AG04450 (cell line): ENCODE data around the gene EML1. TPM values are rescaled to one million over a fixed set of nuclear protein-coding genes. Genes with fewer than 3 reads are reported as not detected.
"Not testable (repeated sequence)": the region's sequence is repeated elsewhere in the genome, so short reads cannot be mapped to it uniquely, and the experiment has no call there.

Experiments
- CTCF ChIA-PET: fragments of 300-600, 350-600 bp; formaldehyde crosslinking; extraction: SDS; loops from one replicate; lab custom pipeline; 2022; ENCODE audit warnings: antibody characterized with exemption, inconsistent platforms; lab: Charles Lee
- POLR2A ChIA-PET: fragments of 350-600 bp; formaldehyde crosslinking; extraction: SDS; loops from one replicate; lab custom pipeline; 2021; ENCODE audit warnings: antibody characterized with exemption, inconsistent platforms; lab: Yijun Ruan, JAX
- DNase-seq: peaks from one replicate; pipeline ENCODE4 v3.0.0-alpha.2; 2011; ENCODE audit warnings: low read depth, low spot score
- H3K27ac ChIP-seq: one replicate; pipeline ENCODE4 v1.5.1; 2012; ENCODE audit warnings: low read depth, low read length, control low read depth
- H3K27me3 ChIP-seq: one replicate; pipeline ENCODE4 v1.6.0; 2012; ENCODE audit warnings: low read length; ENCODE audit not compliant: control insufficient read depth, insufficient read depth
- H3K4me3 ChIP-seq: 2 replicates; pipeline ENCODE4 v1.5.1; 2011; ENCODE audit warnings: mild to moderate bottlenecking, low read depth, low read length, control low read depth
- H3K9me3 ChIP-seq: 2 replicates; pipeline ENCODE4 v1.5.1; 2012; ENCODE audit warnings: low read length; ENCODE audit not compliant: control insufficient read depth, insufficient read depth
- CTCF ChIP-seq: IDR thresholded peaks from 2 replicates; pipeline ENCODE4 v1.5.1; 2011; ENCODE audit warnings: low read depth, low read length, control low read depth, inconsistent platforms
- polyA plus RNA-seq: library from polyadenylated mRNA; depleted of rRNA; stranded (reverse); fragments of >200 nt; gene quantifications from 2 replicates; pipeline ENCODE4 v1.2.3, GENCODE V29; 2011

Gene EML1
- polyA plus RNA-seq, 1 experiment = 37.7 TPM

- no peak for TF ChIP-seq CTCF
- no peak for DNase-seq
- CTCF ChIA-PET = interaction anchor here (0.5 to 2.0 kb wide), 10 partner anchors 8 to 273 kb away, joined by 3 to 10 read pairs (median 4); no protein-coding TSS in a partner anchor
- no peak overlapping the region for H3K4me3 ChIP-seq
- no peak overlapping the region for H3K27ac ChIP-seq
- H3K27me3 ChIP-seq = peaks cover 4% of the 10 kb centered on the region
- POLR2A ChIA-PET = no interaction called here
- H3K9me3 ChIP-seq = no peaks in the 10 kb centered on the region
Observed at GRCh38 chr14:99945732-99946651, 152.8 kb downstream of the EML1 start.

GRCh38 chr14:99946652-99947489, 153.7 kb downstream of the EML1 start:
- ChIA-PET POLR2A (no interaction called here), CTCF (interaction anchor here (0.6 to 2.0 kb wide), 16 partner anchors 8 to 272 kb away, joined by 3 to 10 read pairs (median 4); no protein-coding TSS in a partner anchor)
- Histone ChIP-seq H3K4me3 (no peak overlapping the region), H3K9me3 (no peaks in the 10 kb centered on the region), H3K27ac (no peak overlapping the region), H3K27me3 (peaks cover 7% of the 10 kb centered on the region)
- TF ChIP-seq CTCF = peak; percentile 91
- no peak for DNase-seq

GRCh38 chr14:99947695-99948094, 154.5 kb downstream of the EML1 start:
- TF ChIP-seq CTCF = no peak
- no peak for DNase-seq
- ChIA-PET POLR2A (no interaction called here), CTCF (interaction anchor here (0.7 to 2.0 kb wide), 9 partner anchors 7 to 218 kb away, joined by 3 to 10 read pairs (median 4); no protein-coding TSS in a partner anchor)
- Histone ChIP-seq H3K27me3 (peaks cover 7% of the 10 kb centered on the region), H3K4me3 (no peak overlapping the region), H3K27ac (no peak overlapping the region), H3K9me3 (no peaks in the 10 kb centered on the region)

- CTCF ChIA-PET, POLR2A ChIA-PET, DNase-seq, H3K9me3 ChIP-seq, H3K27ac ChIP-seq, H3K4me3 ChIP-seq, H3K27me3 ChIP-seq: not testable (repeated sequence)
Observed at GRCh38 chr14:99949011-99949732, 156.0 kb downstream of the EML1 start.

GRCh38 chr14:99950181-99950580, 157.0 kb downstream of the EML1 start:
- CTCF ChIA-PET = no interaction called here

More at GRCh38 chr14:99950181-99950580, 157.0 kb downstream of the EML1 start:
- peaks cover 3% of the 10 kb centered on the region; the same call in 1 of the 2 replicates for H3K9me3 ChIP-seq
- DNase-seq = no peak
- H3K27me3 ChIP-seq = peaks cover 10% of the 10 kb centered on the region
- no peak for TF ChIP-seq CTCF
- H3K4me3 ChIP-seq = no peak overlapping the region
- H3K27ac ChIP-seq = no peak overlapping the region
- POLR2A ChIA-PET = no interaction called here
